SU-DHL-6 (cell line): ENCODE measurements around the gene NR2F2.

Experiments
- H2AFZ ChIP-seq: fragments of 200-600 bp; sonication (generic); 2 replicates; pipeline ENCODE4 v1.6.1; 2014; ENCODE audit warnings: low read depth, mild to moderate bottlenecking, moderate library complexity, mixed read lengths, antibody characterized with exemption, low read length; ENCODE audit not compliant: severe bottlenecking
- H3F3A ChIP-seq: fragments of 200-600 bp; shearing (Covaris generic); 2 replicates; pipeline ENCODE4 v1.6.0; 2016; ENCODE audit warnings: antibody characterized with exemption, mild to moderate bottlenecking; ENCODE audit not compliant: insufficient read depth
- H3K27ac ChIP-seq: fragments of 200-600 bp; sonication (generic); 2 replicates; pipeline ENCODE4 v1.5.1; 2016; ENCODE audit warnings: low read depth, mild to moderate bottlenecking, low read length, moderate library complexity, mixed read lengths
- H3K27me3 ChIP-seq: fragments of 200-600 bp; sonication (generic), shearing (Covaris generic); 2 replicates; pipeline ENCODE4 v1.6.0; 2014; ENCODE audit warnings: mild to moderate bottlenecking, low read length
- H3K36me3 ChIP-seq: fragments of 200-600 bp; sonication (generic); 2 replicates; pipeline ENCODE4 v1.6.1; 2014; ENCODE audit warnings: mild to moderate bottlenecking, low read length, mixed read lengths
- H3K4me2 ChIP-seq: fragments of 300-600, 200-600 bp; shearing (Covaris generic), sonication (generic); 2 replicates; pipeline ENCODE4 v1.6.0; 2014; ENCODE audit warnings: low read length, low read depth, mild to moderate bottlenecking; ENCODE audit not compliant: poor library complexity, severe bottlenecking
- H3K4me3 ChIP-seq: fragments of 200-600 bp; sonication (generic); 2 replicates; pipeline ENCODE4 v1.5.1; 2014; ENCODE audit warnings: antibody characterized with exemption, low read length, mild to moderate bottlenecking, mixed read lengths; ENCODE audit not compliant: insufficient read depth, poor library complexity, severe bottlenecking
- H3K79me2 ChIP-seq: fragments of 200-600 bp; sonication (generic); 2 replicates; pipeline ENCODE4 v1.6.1; 2014; ENCODE audit warnings: mild to moderate bottlenecking, low read length, moderate library complexity; ENCODE audit not compliant: insufficient read depth
- H3K9ac ChIP-seq: fragments of 200-600 bp; sonication (generic); 2 replicates; pipeline ENCODE4 v1.7.0; 2014; ENCODE audit warnings: mild to moderate bottlenecking, low read length
- H3K9me2 ChIP-seq: fragments of 200-600 bp; sonication (generic); replicated peaks from 2 replicates; pipeline ENCODE4 v1.6.1; 2014; ENCODE audit warnings: low read length; ENCODE audit not compliant: insufficient read depth
- H3K9me3 ChIP-seq: fragments of 200-600 bp; sonication (generic); 2 replicates; pipeline ENCODE4 v1.6.1; 2014; ENCODE audit warnings: low read length, mixed read lengths; ENCODE audit not compliant: insufficient read depth
- H4K20me1 ChIP-seq: fragments of 200-600 bp; sonication (generic); 2 replicates; pipeline ENCODE4 v1.6.1; 2014; ENCODE audit warnings: low read depth, mild to moderate bottlenecking, antibody characterized with exemption, low read length, moderate library complexity, mixed read lengths
- CTCF ChIP-seq: fragments of 200-600 bp; sonication (generic); IDR thresholded peaks from one replicate; pipeline ENCODE4 v1.5.1; 2017; ENCODE audit warnings: antibody characterized with exemption, mild to moderate bottlenecking, low read length, moderate library complexity; ENCODE audit not compliant: insufficient read depth, poor library complexity, severe bottlenecking
- EZH2phosphoT487 ChIP-seq: fragments of 200-600 bp; sonication (generic), shearing (Covaris generic); conservative IDR thresholded peaks from 2 replicates; pipeline ENCODE4 v1.6.1; 2018; ENCODE audit warnings: mild to moderate bottlenecking, antibody characterized with exemption, low read length, moderate library complexity, mixed read lengths

The NR2F2 gene

GRCh38 chr15:96342406-96343112 is 12.1 kb downstream of the NR2F2 start:
- no peaks in the 10 kb centered on the region for H3K36me3 ChIP-seq
- no peaks in the 10 kb centered on the region for H4K20me1 ChIP-seq
- no peaks in the 10 kb centered on the region for H3K9me2 ChIP-seq
- no peaks in the 10 kb centered on the region for H3K27me3 ChIP-seq
- no peak overlapping the region for H2AFZ ChIP-seq
- H3K9me3 ChIP-seq: no peaks in the 10 kb centered on the region
- no peak overlapping the region for H3K27ac ChIP-seq
- TF ChIP-seq EZH2phosphoT487 (no peak), CTCF (no peak)
- no peaks in the 10 kb centered on the region for H3K79me2 ChIP-seq
- no peaks in the 10 kb centered on the region for H3F3A ChIP-seq
- H3K4me2 ChIP-seq: no peak overlapping the region
- H3K9ac ChIP-seq: no peak overlapping the region
- no peak overlapping the region for H3K4me3 ChIP-seq

GRCh38 chr15:96343113-96344059 is 12.9 kb downstream of the NR2F2 start:
- Histone ChIP-seq H3K9me2 (no peaks in the 10 kb centered on the region), H3K36me3 (no peaks in the 10 kb centered on the region), H3K4me3 (no peak overlapping the region), H2AFZ (no peak overlapping the region), H3K9ac (no peak overlapping the region), H3K27ac (no peak overlapping the region), H4K20me1 (no peaks in the 10 kb centered on the region), H3K9me3 (no peaks in the 10 kb centered on the region), H3K27me3 (no peaks in the 10 kb centered on the region), H3K79me2 (no peaks in the 10 kb centered on the region), H3K4me2 (no peak overlapping the region), H3F3A (no peaks in the 10 kb centered on the region)
- TF ChIP-seq CTCF (no peak), EZH2phosphoT487 (no peak)

GRCh38 chr15:96344060-96344705 is 13.7 kb downstream of the NR2F2 start:
- H3K27me3 ChIP-seq: no peaks in the 10 kb centered on the region
- TF ChIP-seq EZH2phosphoT487: no peak
- H4K20me1 ChIP-seq: no peaks in the 10 kb centered on the region
- H3K9me3 ChIP-seq: no peaks in the 10 kb centered on the region
- H3K4me3 ChIP-seq: no peak overlapping the region
- H3K36me3 ChIP-seq: no peaks in the 10 kb centered on the region
- H3K27ac ChIP-seq: no peak overlapping the region
- no peak overlapping the region for H3K9ac ChIP-seq
- no peaks in the 10 kb centered on the region for H3K79me2 ChIP-seq
- no peak overlapping the region for H2AFZ ChIP-seq
- H3K9me2 ChIP-seq: no peaks in the 10 kb centered on the region
- no peaks in the 10 kb centered on the region for H3F3A ChIP-seq
- no peak overlapping the region for H3K4me2 ChIP-seq
